ENCODE measurements around the gene WDR81. TPM values are rescaled to one million over a fixed set of nuclear protein-coding genes. Genes with fewer than 3 reads are reported as not detected.

The WDR81 gene
- total RNA-seq, 2 donors from 2014 or later, result 13.4 to 17.9 TPM

GRCh38 chr17:1714427-1714979, 10.0 kb upstream of the WDR81 start:
- peak; percentile 99 for DNase-seq
- 5 to 7% methylated on average over 7 to 19 of the region's 19 CpGs for WGBS, 2 experiments (ENCODE audit: insufficient coverage in 1 of 2, insufficient read length in 1 of 2)
- peak overlapping the region; percentile 84 for H3K4me3 Mint-ChIP-seq
- H3K27ac Mint-ChIP-seq, result peak overlapping the region; percentile 85
- TF ChIP-seq CTCF (conservative IDR thresholded peaks at IDR 0.05), result no peak
- no peaks in the 10 kb centered on the region for H3K9me3 Mint-ChIP-seq
- Histone ChIP-seq H3K4me3 (ENCODE audit: low read length) (peak overlapping the region; percentile 93), H3K9me3 (ENCODE audit: control insufficient read depth, low read length) (no peaks in the 10 kb centered on the region), H3K36me3 (ENCODE audit: control insufficient read depth, insufficient read depth, low read length) (peaks cover 25% of the 10 kb centered on the region), H3K27me3 (ENCODE audit: control insufficient read depth, insufficient read depth, low read length, poor library complexity, severe bottlenecking) (no peaks in the 10 kb centered on the region), H3K4me1 (ENCODE audit: control insufficient read depth, insufficient read depth, low read length) (peaks cover 15% of the 10 kb centered on the region), H3K27ac (ENCODE audit: low read depth, low read length) (peak overlapping the region; percentile 88), H3K9ac (ENCODE audit: extremely low read depth, low read length, poor library complexity, severe bottlenecking) (peak overlapping the region; percentile 78)
- peaks cover 2% of the 10 kb centered on the region for H3K27me3 Mint-ChIP-seq (ENCODE audit: insufficient read depth)
- H3K36me3 Mint-ChIP-seq (ENCODE audit: low read depth), result peaks cover 15% of the 10 kb centered on the region
- peaks cover 22% of the 10 kb centered on the region for H3K4me1 Mint-ChIP-seq

- H3K9ac ChIP-seq (ENCODE audit: extremely low read depth, low read length, poor library complexity, severe bottlenecking), result peak overlapping the region; percentile 78
- peak overlapping the region; percentile 85 for H3K27ac Mint-ChIP-seq
- peak overlapping the region; percentile 88 for H3K27ac ChIP-seq (ENCODE audit: low read depth, low read length)
- peaks cover 2% of the 10 kb centered on the region for H3K27me3 Mint-ChIP-seq (ENCODE audit: insufficient read depth)
- H3K36me3 Mint-ChIP-seq (ENCODE audit: low read depth), result peaks cover 15% of the 10 kb centered on the region
- H3K4me1 Mint-ChIP-seq, result peaks cover 22% of the 10 kb centered on the region
- H3K4me3 ChIP-seq (ENCODE audit: low read length), result peak overlapping the region; percentile 93
- peaks cover 15% of the 10 kb centered on the region for H3K4me1 ChIP-seq (ENCODE audit: control insufficient read depth, insufficient read depth, low read length)
- no peaks in the 10 kb centered on the region for H3K9me3 ChIP-seq (ENCODE audit: control insufficient read depth, low read length)
- H3K36me3 ChIP-seq (ENCODE audit: control insufficient read depth, insufficient read depth, low read length), result peaks cover 25% of the 10 kb centered on the region
- peak overlapping the region; percentile 84 for H3K4me3 Mint-ChIP-seq
- H3K27me3 ChIP-seq (ENCODE audit: control insufficient read depth, insufficient read depth, low read length, poor library complexity, severe bottlenecking), result no peaks in the 10 kb centered on the region
- WGBS, 2 experiments (ENCODE audit: insufficient coverage in 1 of 2, insufficient read length in 1 of 2), result 3 to 11% methylated on average over 5 to 30 of the region's 32 CpGs
- no peak for TF ChIP-seq CTCF (conservative IDR thresholded peaks at IDR 0.05)
- no peaks in the 10 kb centered on the region for H3K9me3 Mint-ChIP-seq
- DNase-seq, result peak; percentile 94
Observed at GRCh38 chr17:1714980-1715802, 9.3 kb upstream of the WDR81 start.

GRCh38 chr17:1715803-1716075, 8.8 kb upstream of the WDR81 start:
- Mint-ChIP-seq H3K36me3 (ENCODE audit: low read depth) (peaks cover 15% of the 10 kb centered on the region), H3K4me3 (peak overlapping the region; percentile 84), H3K4me1 (peaks cover 19% of the 10 kb centered on the region), H3K9me3 (no peaks in the 10 kb centered on the region), H3K27me3 (ENCODE audit: insufficient read depth) (no peaks in the 10 kb centered on the region), H3K27ac (peak overlapping the region; percentile 72)
- H3K27ac ChIP-seq (ENCODE audit: low read depth, low read length), result peak overlapping the region; percentile 75
- no peaks in the 10 kb centered on the region for H3K27me3 ChIP-seq (ENCODE audit: control insufficient read depth, insufficient read depth, low read length, poor library complexity, severe bottlenecking)
- H3K9me3 ChIP-seq (ENCODE audit: control insufficient read depth, low read length), result no peaks in the 10 kb centered on the region
- H3K9ac ChIP-seq (ENCODE audit: extremely low read depth, low read length, poor library complexity, severe bottlenecking), result peak overlapping the region; percentile 78
- H3K4me1 ChIP-seq (ENCODE audit: control insufficient read depth, insufficient read depth, low read length), result peaks cover 15% of the 10 kb centered on the region
- no peak for TF ChIP-seq CTCF (conservative IDR thresholded peaks at IDR 0.05)
- H3K36me3 ChIP-seq (ENCODE audit: control insufficient read depth, insufficient read depth, low read length), result peaks cover 25% of the 10 kb centered on the region
- peak overlapping the region; percentile 93 for H3K4me3 ChIP-seq (ENCODE audit: low read length)
- 1% methylated on average over 23 of the region's 23 CpGs; no CpG with 5 or more reads in 1 of the 2 experiments for WGBS, 2 experiments (ENCODE audit: insufficient coverage in 1 of 2, insufficient read length in 1 of 2)
- DNase-seq, result no peak
